NCI-H345 (cell line): ENCODE measurements around the gene KCNT2.
"Not testable (repeated sequence)": the region's sequence is repeated elsewhere in the genome, so short reads cannot be mapped to it uniquely, and the experiment has no call there.

Source experiments
- DNase-seq: peaks from one replicate; lab custom pipeline; 2025; lab: John Stamatoyannopoulos, UW

The KCNT2 gene

GRCh38 chr1:196590959-196591358 is 17.3 kb downstream of the KCNT2 start:
- no peak for DNase-seq

- DNase-seq: no peak
Measured at GRCh38 chr1:196590012-196590708, 18.1 kb downstream of the KCNT2 start.

GRCh38 chr1:196584696-196585095 is 23.5 kb downstream of the KCNT2 start:
- DNase-seq: no peak

- no peak for DNase-seq
Measured at GRCh38 chr1:196577386-196577785, 30.9 kb downstream of the KCNT2 start.

GRCh38 chr1:196573226-196573625 is 35.0 kb downstream of the KCNT2 start:
- DNase-seq: no peak

- DNase-seq: no peak
Measured at GRCh38 chr1:196567238-196567637, 41.0 kb downstream of the KCNT2 start.

GRCh38 chr1:196563768-196564167 is 44.5 kb downstream of the KCNT2 start:
- no peak for DNase-seq

- DNase-seq: no peak
Measured at GRCh38 chr1:196559314-196559713, 48.9 kb downstream of the KCNT2 start.

GRCh38 chr1:196558411-196558810 is 49.8 kb downstream of the KCNT2 start:
- DNase-seq: no peak

GRCh38 chr1:196557797-196558196 is 50.4 kb downstream of the KCNT2 start:
- DNase-seq: no peak

GRCh38 chr1:196550731-196551130 is 57.5 kb downstream of the KCNT2 start:
- no peak for DNase-seq

- DNase-seq: no peak
Measured at GRCh38 chr1:196546272-196547111, 61.7 kb downstream of the KCNT2 start.

- DNase-seq: no peak
Measured at GRCh38 chr1:196545222-196545621, 63.0 kb downstream of the KCNT2 start.

GRCh38 chr1:196544617-196545016 is 63.6 kb downstream of the KCNT2 start:
- DNase-seq: no peak

- DNase-seq: peak; percentile 64
Measured at GRCh38 chr1:196543833-196544232, 64.4 kb downstream of the KCNT2 start.

GRCh38 chr1:196538473-196538872 is 69.8 kb downstream of the KCNT2 start:
- no peak for DNase-seq

- peak; percentile 10 for DNase-seq
Measured at GRCh38 chr1:196535727-196536126, 72.5 kb downstream of the KCNT2 start.

GRCh38 chr1:196531737-196532524 is 76.3 kb downstream of the KCNT2 start:
- DNase-seq: no peak

GRCh38 chr1:196527919-196528318 is 80.3 kb downstream of the KCNT2 start:
- DNase-seq: no peak

GRCh38 chr1:196522574-196523345 is 85.5 kb downstream of the KCNT2 start:
- not testable (repeated sequence) for DNase-seq

- no peak for DNase-seq
Measured at GRCh38 chr1:196517193-196517592, 91.0 kb downstream of the KCNT2 start.

GRCh38 chr1:196516373-196516772 is 91.9 kb downstream of the KCNT2 start:
- DNase-seq: no peak
